HEK293T (cell line): ENCODE data around the gene PEX26.

Experiments used
- BHLHE40 ChIP-seq: fragments of 450-650 bp; IDR thresholded peaks from 2 replicates; pipeline ENCODE4 v1.6.1; 2016; ENCODE audit warnings: mild to moderate bottlenecking, moderate library complexity, borderline replicate concordance
- FOXM1 ChIP-seq: fragments of 450-650 bp; IDR thresholded peaks from 2 replicates; pipeline ENCODE4 v1.6.1; 2017; ENCODE audit warnings: mild to moderate bottlenecking, borderline replicate concordance
- SP1 ChIP-seq: fragments of 450-650 bp; IDR thresholded peaks from 2 replicates; pipeline ENCODE4 v1.6.1; 2017
- SUZ12 ChIP-seq: fragments of 450-650 bp; IDR thresholded peaks from 2 replicates; pipeline ENCODE4 v1.6.1; 2016; ENCODE audit warnings: mild to moderate bottlenecking
- ZNF384 ChIP-seq: fragments of 450-650 bp; IDR thresholded peaks from 2 replicates; pipeline ENCODE4 v1.6.1; 2016

- TF ChIP-seq SP1 (no peak), SUZ12 (no peak), BHLHE40 (no peak), ZNF384 (no peak), FOXM1 (no peak)
Observed at GRCh38 chr22:18079706-18080233, 2.0 kb downstream of the PEX26 start.
